ENCODE results near the gene ALKBH5. TPM values are rescaled to one million over a fixed set of nuclear protein-coding genes. Genes with fewer than 3 reads are reported as not detected.

ALKBH5 gene
- total and polyA plus RNA-seq, 8 donors, result 53.6 to 99.6 (median 63.1) TPM

DNA sequence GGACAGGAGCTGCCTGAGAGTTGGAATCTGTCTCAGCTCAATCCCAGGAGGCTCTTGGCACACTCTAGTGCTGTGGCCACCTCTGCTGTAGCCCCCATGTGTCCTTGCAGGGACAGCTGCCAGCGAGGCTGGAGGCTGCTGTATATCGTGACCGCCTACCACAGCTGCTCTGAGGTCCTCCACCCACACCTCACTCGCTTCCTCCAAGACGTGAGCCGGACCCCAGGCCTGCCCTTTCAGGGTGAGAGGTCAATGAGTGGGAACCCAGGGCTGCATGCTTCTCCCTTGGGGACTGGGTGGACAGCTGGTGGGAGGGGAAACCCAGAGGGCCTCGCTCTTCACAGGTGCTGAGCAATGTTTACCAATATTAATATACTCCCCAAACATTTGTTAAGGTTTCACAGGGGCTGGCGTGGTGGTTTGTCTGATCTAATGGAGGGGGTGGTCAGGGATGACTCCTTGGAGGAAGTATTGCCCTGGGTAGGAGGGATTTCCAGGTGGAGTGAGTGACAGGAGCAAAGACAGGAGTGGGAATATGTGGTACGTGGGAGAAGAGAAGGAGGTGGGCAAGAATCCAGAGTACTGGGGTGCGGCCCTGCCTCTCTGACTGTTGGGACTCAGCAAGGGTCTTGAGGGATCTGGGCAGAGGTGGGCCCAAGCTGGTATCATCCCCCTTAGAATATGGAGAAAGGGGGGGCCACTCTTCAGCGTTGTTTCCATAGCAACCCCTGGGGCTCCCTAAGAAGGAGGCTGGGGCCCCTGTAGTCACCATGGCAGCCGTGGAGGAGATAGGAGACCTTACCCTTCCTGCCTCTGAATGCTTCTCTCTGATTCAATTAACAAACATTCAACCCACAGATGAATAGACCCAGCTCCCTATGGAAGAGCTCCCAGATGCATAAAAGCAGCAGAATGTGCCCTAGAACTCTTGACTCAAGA is 22.2 kb upstream of the ALKBH5 start:
- Histone ChIP-seq H3K9me3 (no peaks in the 10 kb centered on the region), H3K4me1 (peaks cover 0 to 20% of the 10 kb centered on the region in 2 donors), H3K27me3 (no peaks in the 10 kb centered on the region), H3K36me3 (no peaks in the 10 kb centered on the region), H3K4me3 (no peak overlapping the region), H3K27ac (no peak overlapping the region)
- ATAC-seq (no peak), DNase-seq (no peak)
- intact Hi-C loops (cut with DNase I), result no loop called here
- TF ChIP-seq, protein P1, sequence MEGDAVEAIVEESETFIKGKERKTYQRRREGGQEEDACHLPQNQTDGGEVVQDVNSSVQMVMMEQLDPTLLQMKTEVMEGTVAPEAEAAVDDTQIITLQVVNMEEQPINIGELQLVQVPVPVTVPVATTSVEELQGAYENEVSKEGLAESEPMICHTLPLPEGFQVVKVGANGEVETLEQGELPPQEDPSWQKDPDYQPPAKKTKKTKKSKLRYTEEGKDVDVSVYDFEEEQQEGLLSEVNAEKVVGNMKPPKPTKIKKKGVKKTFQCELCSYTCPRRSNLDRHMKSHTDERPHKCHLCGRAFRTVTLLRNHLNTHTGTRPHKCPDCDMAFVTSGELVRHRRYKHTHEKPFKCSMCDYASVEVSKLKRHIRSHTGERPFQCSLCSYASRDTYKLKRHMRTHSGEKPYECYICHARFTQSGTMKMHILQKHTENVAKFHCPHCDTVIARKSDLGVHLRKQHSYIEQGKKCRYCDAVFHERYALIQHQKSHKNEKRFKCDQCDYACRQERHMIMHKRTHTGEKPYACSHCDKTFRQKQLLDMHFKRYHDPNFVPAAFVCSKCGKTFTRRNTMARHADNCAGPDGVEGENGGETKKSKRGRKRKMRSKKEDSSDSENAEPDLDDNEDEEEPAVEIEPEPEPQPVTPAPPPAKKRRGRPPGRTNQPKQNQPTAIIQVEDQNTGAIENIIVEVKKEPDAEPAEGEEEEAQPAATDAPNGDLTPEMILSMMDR (IDR thresholded peaks at IDR 0.05), result no peak

DNA sequence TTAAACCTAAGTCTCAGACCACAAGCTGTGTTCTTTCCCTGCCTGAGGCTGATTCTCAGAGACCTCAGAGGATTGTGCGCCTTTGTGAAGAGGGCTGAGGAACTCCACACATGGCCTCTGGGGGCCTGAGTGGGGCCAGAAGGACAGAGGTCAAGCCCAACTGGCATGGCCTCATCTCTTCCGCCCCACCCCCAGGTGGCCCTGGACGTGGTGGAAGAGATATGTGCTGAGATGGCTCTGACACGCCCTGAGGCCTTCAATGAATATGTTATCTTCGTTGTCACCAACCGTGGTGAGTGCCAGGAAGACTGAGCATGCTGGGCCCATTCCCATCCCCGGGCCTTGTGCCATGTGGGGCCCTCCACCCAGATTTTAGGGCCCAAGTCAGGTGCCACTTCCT is 20.1 kb upstream of the ALKBH5 start:
- Histone ChIP-seq H3K4me3 (no peak overlapping the region), H3K36me3 (no peaks in the 10 kb centered on the region), H3K27ac (no peak overlapping the region), H3K4me1 (peaks cover 0 to 8% of the 10 kb centered on the region in 2 donors), H3K27me3 (no peaks in the 10 kb centered on the region), H3K9me3 (no peaks in the 10 kb centered on the region)
- TF ChIP-seq, protein P1 (IDR thresholded peaks at IDR 0.05), result no peak
- intact Hi-C loops (cut with DNase I), result no loop called here
- ATAC-seq (no peak), DNase-seq (no peak)

DNA sequence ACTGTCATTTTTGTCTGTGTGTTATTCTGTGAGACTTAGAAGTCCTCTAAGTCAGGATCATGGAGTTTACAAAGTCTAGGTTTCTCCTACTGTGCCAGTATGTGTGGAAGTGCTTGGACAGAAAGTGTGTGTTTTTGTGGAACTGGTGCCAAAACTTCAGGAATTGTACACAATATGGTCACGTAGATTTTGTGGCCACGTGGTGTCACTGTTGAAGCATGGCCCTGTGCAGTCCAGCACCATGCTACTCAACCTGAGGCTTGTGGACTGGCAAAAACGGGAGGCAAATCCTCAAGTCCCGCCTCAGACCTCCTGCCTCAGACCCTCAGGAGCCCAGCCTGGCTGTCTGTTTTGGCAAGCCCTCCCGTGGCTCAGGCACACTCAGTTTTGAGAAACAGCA is 16.7 kb upstream of the ALKBH5 start:
- H3K27ac ChIP-seq, result no peak overlapping the region
- H3K9me3 ChIP-seq, result no peaks in the 10 kb centered on the region
- H3K4me3 ChIP-seq, result no peak overlapping the region
- no peaks in the 10 kb centered on the region for H3K4me1 ChIP-seq
- no peaks in the 10 kb centered on the region for H3K36me3 ChIP-seq
- DNase-seq (no peak), ATAC-seq (peak; percentile 65)
- intact Hi-C loops (cut with DNase I), result no loop called here
- no peaks in the 10 kb centered on the region for H3K27me3 ChIP-seq
- TF ChIP-seq, protein P1 (IDR thresholded peaks at IDR 0.05), result no peak

DNA sequence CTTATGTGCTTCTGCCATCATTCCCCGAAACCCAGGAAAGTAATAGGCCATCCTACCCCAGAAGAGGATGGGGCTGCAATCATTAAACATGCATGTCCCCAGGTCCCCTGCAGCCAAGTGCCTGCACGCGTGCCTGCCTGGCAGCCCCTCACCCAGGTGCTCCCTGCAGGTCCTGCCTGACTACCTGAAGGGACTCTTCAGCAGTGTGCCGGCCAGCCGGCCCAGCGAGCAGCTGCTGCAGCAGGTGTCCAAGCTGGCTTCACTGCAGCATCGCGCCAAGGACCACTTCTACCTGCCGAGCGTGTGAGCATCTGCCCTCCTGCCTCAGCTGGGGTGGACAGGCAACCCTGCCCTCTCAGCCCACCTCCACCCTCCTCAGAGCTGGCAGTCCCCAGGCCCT is 16.2 kb upstream of the ALKBH5 start:
- no peaks in the 10 kb centered on the region for H3K36me3 ChIP-seq
- intact Hi-C loops (cut with DNase I), result no loop called here
- no peak for ATAC-seq
- TF ChIP-seq, protein P1 (IDR thresholded peaks at IDR 0.05), result no peak
- H3K27me3 ChIP-seq, result no peaks in the 10 kb centered on the region
- H3K9me3 ChIP-seq, result no peaks in the 10 kb centered on the region
- no peaks in the 10 kb centered on the region for H3K4me1 ChIP-seq
- H3K4me3 ChIP-seq, result no peak overlapping the region
- DNase-seq, result no peak
- no peak overlapping the region for H3K27ac ChIP-seq

DNA sequence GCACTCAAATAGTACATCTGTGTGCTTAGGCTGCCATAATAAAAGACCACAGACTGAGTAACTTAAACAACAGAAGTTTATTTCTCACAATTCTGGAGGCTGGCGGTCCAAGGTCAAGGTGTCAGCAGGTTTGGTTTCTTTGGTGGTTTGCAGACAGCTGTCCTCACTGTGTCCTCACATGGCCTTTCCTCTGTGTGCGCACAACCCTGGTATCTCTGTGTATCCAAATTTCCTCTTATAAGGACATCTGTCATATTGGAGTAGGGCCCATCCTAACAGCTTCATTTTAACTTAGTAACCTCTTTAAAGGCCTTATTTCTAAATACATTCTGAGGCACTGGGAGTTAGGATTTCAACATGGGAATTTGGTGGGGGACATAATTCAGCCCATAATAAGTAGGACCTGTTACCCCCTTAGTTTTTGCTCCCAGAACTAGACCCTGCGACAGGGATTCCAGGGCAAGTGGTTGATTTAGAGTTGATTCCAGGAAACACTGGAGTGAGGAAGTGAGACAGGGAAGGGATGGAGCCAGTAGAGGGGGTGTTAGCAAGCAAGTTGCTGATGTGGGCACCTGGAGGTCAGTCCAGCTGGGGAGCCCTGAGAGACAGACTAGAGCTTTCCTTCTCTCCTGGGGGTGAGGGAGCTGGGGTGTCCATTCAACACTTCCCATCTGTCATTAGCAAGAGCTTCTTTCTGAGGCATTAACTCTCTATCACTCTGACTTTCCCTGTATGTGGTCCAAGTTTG is 10.9 kb upstream of the ALKBH5 start:
- H3K27ac ChIP-seq, result no peak overlapping the region
- intact Hi-C loops (cut with DNase I), result no loop called here
- ATAC-seq (peak; percentile 14), DNase-seq (peak in 1 of 4 donors; percentile 74)
- H3K27me3 ChIP-seq, result no peaks in the 10 kb centered on the region
- H3K9me3 ChIP-seq, result no peaks in the 10 kb centered on the region
- no peaks in the 10 kb centered on the region for H3K36me3 ChIP-seq
- TF ChIP-seq, protein P1 (IDR thresholded peaks at IDR 0.05), result no peak
- no peaks in the 10 kb centered on the region for H3K4me1 ChIP-seq
- no peak overlapping the region for H3K4me3 ChIP-seq
